BJ (cell line): ENCODE results near the gene CDCP1. TPM values are rescaled to one million over a fixed set of nuclear protein-coding genes. Genes with fewer than 3 reads are reported as not detected.
A peak's percentile ranks its signal among the peaks of the same experiment; 100 is the strongest.

Source experiments
- CTCF ChIA-PET: fragments of 350-600 bp; formaldehyde crosslinking; extraction: SDS; loops from one replicate; lab custom pipeline; 2021; ENCODE audit warnings: antibody characterized with exemption, inconsistent platforms; lab: Yijun Ruan, JAX
- POLR2A ChIA-PET: fragments of 300-600 bp; sonication (Branson Sonifier 250); formaldehyde crosslinking; extraction: SDS; loops from one replicate; lab custom pipeline; 2021; ENCODE audit warnings: antibody characterized with exemption; lab: Charles Lee
- DNase-seq: peaks from one replicate; pipeline ENCODE4 v3.0.0-alpha.2; 2011; ENCODE audit warnings: low read depth
- H3K27me3 ChIP-seq: 2 replicates; pipeline ENCODE4 v1.6.0; 2011; ENCODE audit warnings: low read length; ENCODE audit not compliant: control insufficient read depth, insufficient read depth
- H3K36me3 ChIP-seq: 2 replicates; pipeline ENCODE4 v1.5.1; 2011; ENCODE audit warnings: low read length; ENCODE audit not compliant: control insufficient read depth, insufficient read depth
- H3K4me3 ChIP-seq: 2 replicates; pipeline ENCODE4 v1.5.1; 2011; ENCODE audit warnings: low read depth, mild to moderate bottlenecking, control low read depth, low read length
- CTCF ChIP-seq: IDR thresholded peaks from 2 replicates; pipeline ENCODE4 v1.5.1; 2011; ENCODE audit warnings: low read depth, mild to moderate bottlenecking, control low read depth, inconsistent platforms, low read length, moderate library complexity; ENCODE audit not compliant: insufficient read depth
- polyA plus RNA-seq: library from polyadenylated mRNA; depleted of rRNA; stranded (reverse); fragments of >200 nt; gene quantifications from 2 replicates; pipeline ENCODE4 v1.2.3, GENCODE V29; 2011

The CDCP1 gene
- polyA plus RNA-seq, 1 experiment: 1.3 TPM

- H3K27me3 ChIP-seq: no peaks in the 10 kb centered on the region
- ChIA-PET POLR2A (no interaction called here), CTCF (no interaction called here)
- no peak for DNase-seq
- H3K36me3 ChIP-seq: no peaks in the 10 kb centered on the region
- H3K4me3 ChIP-seq: no peak overlapping the region
- TF ChIP-seq CTCF: no peak
Observed at GRCh38 chr3:45067941-45068340, 78.2 kb downstream of the CDCP1 start.

- DNase-seq: no peak
- H3K36me3 ChIP-seq: no peaks in the 10 kb centered on the region
- no peak overlapping the region for H3K4me3 ChIP-seq
- CTCF ChIA-PET: no interaction called here
- no peaks in the 10 kb centered on the region for H3K27me3 ChIP-seq
- TF ChIP-seq CTCF: no peak
- POLR2A ChIA-PET: no interaction called here
Observed at GRCh38 chr3:45067486-45067885, 78.7 kb downstream of the CDCP1 start.

- no peak for TF ChIP-seq CTCF
Observed at GRCh38 chr3:45066109-45066801, 79.9 kb downstream of the CDCP1 start.

GRCh38 chr3:45065373-45065720 is 80.8 kb downstream of the CDCP1 start:
- POLR2A ChIA-PET: no interaction called here
- no peak for TF ChIP-seq CTCF
- DNase-seq: no peak
- no peaks in the 10 kb centered on the region for H3K27me3 ChIP-seq
- CTCF ChIA-PET: interaction anchor here (1.1 kb wide), 1 partner anchor 17 kb away, joined by 4 read pairs; no protein-coding TSS in a partner anchor
- H3K4me3 ChIP-seq: no peak overlapping the region
- no peaks in the 10 kb centered on the region for H3K36me3 ChIP-seq

More at GRCh38 chr3:45066109-45066801, 79.9 kb downstream of the CDCP1 start:
- DNase-seq: no peak
- ChIA-PET POLR2A (no interaction called here), CTCF (interaction anchor here (1.1 kb wide), 1 partner anchor 18 kb away, joined by 4 read pairs; no protein-coding TSS in a partner anchor)
- no peak overlapping the region for H3K4me3 ChIP-seq
- no peaks in the 10 kb centered on the region for H3K27me3 ChIP-seq
- H3K36me3 ChIP-seq: no peaks in the 10 kb centered on the region

- H3K27me3 ChIP-seq: no peaks in the 10 kb centered on the region
- H3K4me3 ChIP-seq: no peak overlapping the region
- ChIA-PET POLR2A (no interaction called here), CTCF (interaction anchor here (1.1 kb wide), 1 partner anchor 17 kb away, joined by 4 read pairs; no protein-coding TSS in a partner anchor)
- peak; percentile 41 for DNase-seq
- no peaks in the 10 kb centered on the region for H3K36me3 ChIP-seq
- no peak for TF ChIP-seq CTCF
Observed at GRCh38 chr3:45064512-45065372, 81.4 kb downstream of the CDCP1 start.
